GM21381 (cell line): Measurements from ENCODE around the gene COL6A3.

Experiments
- ATAC-seq: cut with Tn5 transposase; IDR thresholded peaks from one replicate; pipeline ENCODE4 v1.9.1; 2021; ENCODE audit warnings: mild to moderate bottlenecking, moderate library complexity; ENCODE audit not compliant: unreplicated experiment

Gene COL6A3

DNA sequence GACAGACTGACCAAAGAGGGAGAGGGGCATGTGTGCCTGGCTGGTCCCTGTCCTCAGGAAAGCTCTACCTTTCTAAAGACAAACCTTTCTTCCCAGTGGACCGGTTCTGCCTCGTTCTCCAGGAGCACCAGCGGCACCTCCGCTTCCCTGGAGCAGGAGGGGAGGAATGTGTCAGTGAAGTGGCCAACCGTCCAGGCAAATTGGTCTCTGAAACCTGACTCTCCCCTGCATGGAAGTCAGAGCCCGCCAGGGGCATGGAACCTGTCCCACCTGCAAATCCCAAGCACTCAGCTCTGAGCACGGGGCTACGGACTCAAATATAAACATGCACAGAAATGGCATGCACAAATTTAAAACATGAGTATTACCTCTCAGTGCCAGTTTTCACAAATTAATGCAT lies 62.9 kb downstream of the COL6A3 start:
- no peak for ATAC-seq

DNA sequence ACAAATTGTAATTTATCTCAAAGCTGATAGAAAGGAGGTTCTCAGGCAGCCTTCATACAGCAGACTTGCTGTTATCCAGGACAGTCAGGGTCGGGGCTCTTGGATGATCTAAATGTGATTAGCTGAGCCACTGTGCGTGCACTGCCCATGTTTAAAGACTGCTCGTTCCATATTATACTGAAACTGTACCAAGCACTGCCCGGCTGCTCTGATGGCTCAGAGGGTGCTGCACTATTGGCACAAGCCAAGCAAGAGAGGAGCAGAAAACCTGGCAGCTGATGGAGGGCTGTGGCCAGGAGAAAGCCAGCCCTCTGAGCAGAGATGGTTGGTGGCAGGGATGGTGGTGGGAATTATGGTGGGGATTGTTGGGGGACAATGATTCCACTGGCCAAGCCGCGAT lies 63.4 kb downstream of the COL6A3 start:
- no peak for ATAC-seq

DNA sequence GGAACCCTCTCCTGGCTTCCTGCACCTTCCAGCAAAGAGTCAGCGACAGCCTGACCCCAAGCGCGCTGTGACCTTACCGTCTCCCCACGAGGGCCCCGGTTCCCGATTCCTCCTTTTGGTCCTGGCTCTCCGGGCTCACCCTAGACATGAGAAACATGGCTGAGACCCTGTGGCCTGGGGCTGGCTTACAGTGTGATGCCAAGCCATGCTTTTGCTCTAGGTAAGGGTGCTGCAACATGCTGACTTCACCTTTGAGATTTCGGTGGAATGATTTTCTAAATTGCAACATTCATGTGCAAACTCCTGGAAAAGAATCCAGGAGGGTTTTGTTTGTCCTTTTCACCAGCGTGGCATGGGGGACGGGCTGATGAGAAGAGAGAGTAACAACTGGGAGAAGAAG lies 63.9 kb downstream of the COL6A3 start:
- ATAC-seq = no peak

DNA sequence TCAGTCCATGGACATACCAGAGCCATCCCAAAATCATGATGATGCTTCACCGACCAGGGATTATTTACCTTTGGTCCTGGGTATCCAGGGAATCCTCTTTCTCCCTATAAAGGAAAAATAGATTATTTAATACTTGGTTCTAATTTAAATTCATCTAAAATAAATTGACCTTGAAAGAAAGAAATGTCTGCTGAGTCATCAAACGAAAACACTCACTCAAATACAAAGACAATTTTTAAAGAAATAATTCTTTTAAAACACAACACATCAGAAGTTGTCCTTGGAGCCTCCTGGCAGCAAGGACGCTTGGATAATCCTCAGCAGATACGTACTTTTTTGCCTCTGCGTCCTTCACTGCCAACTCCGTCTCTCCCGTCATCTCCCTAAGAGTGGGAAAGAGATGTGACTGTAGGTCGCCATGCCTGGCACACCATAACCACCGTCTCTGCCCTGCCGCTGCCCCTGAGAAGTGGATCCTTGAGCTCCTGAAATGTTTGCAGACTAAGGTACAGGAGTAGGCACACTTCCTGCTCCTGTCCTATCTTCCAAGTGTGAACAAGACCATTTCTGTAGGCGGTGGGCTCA lies 65.6 kb downstream of the COL6A3 start:
- ATAC-seq = no peak

DNA sequence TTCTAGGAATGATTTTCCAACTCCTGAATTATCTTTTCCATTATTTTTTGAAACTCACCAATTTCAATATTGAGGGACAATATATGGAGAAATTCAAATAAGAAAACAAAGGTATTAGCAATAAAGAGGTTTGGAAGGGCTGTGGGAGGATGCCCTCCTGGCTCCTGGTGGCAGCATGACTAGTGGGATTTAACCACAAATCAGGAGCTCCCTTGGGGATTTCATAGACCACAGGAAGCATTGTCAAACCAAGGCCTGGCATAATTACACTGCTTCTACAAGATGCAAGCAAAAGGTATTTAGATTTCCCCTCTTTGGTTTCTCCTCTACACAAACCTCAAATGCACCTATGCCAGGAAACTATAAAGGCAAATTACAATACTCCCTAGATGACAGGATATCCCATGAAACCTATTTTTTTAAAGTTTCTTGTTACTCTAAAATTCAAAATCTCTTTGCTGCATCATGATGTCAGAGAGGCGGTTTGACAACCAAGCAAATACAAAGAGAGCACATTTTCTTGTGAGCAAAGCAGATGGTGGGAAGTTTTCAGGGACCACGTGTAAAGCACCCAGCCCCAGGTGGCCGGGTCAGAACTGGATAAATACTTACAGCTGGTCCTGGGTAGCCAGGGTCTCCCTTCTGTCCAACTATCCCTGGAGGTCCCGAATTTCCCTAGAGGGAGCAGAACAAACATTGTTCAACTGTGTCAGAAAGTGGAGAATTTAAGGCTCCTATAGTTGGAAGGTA lies 67.9 kb downstream of the COL6A3 start:
- no peak for ATAC-seq

DNA sequence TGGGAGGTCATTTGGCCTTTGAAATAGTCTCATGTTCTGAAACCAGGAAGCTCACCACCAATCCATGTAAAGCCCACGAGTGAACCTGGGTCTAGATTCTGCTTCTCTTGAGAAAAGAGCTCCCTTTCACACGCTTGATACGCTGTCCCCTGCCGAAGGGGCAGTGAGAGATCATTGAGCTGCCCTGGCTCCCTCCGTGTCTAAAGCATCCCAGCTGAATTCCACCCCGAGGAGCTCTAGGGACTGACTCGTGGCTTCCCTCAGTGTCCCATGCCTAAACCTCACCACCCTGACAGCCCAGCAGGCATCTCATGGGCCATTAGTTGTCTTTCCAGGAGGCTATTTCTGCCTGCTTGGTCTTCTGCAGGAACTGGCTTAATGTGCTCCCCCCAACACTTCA lies 68.6 kb downstream of the COL6A3 start:
- ATAC-seq = no peak

DNA sequence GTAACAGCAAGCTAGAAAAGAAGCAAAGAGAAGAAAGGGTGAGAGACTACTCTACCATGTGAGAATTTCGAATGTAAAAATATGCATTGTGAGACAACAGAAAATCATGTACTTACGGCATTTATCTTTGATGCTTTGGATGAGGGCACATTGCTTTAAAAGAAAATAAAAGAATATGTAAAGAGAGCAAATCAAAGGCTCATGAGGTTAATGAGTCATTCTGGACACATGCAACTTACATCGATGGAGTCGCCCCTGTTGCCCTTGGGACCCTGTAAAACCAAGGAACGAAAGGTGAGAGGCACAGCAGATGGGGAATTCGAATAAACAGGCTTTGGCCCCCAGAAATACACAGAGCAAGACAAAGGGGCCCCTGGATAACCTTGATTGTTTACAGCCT lies 69.0 kb downstream of the COL6A3 start:
- ATAC-seq = no peak

DNA sequence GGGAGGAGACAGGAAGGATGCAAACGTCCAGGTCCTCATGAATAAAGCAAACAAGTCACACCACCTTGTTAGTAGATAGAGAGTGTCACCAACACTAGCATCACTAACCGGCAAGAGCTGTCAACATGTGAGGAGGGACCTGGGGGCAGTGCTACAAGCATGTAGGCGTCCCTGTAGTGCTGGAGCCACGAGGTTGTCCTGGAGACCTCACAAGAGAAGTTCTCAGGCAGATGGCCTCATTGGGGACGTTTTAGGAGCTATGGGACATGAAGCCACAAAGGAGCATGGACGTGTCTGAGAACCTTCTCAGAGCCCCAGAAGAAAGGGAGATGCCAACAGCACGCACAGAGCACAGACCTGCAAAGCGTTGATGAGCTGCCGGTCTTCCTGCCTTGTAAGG lies 70.0 kb downstream of the COL6A3 start:
- ATAC-seq = no peak

DNA sequence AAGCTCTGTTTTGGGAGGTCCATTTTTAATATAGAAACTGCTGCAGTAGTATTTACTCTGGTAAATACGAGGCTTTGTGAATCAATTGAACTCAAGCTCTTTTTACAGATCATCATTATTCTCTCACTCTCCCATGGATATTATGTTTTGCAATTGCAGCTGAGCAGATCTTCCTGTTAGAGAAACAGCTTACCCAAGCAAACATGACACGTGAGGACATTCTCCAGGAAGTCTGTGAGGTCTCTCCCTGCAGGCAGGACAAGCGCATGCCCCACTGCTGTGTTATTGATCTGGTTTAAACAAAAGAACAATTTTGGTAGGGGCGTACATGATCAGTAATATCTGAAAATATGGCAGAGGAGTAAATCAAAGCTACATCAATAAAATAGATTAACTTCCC lies 72.1 kb downstream of the COL6A3 start:
- no peak for ATAC-seq

DNA sequence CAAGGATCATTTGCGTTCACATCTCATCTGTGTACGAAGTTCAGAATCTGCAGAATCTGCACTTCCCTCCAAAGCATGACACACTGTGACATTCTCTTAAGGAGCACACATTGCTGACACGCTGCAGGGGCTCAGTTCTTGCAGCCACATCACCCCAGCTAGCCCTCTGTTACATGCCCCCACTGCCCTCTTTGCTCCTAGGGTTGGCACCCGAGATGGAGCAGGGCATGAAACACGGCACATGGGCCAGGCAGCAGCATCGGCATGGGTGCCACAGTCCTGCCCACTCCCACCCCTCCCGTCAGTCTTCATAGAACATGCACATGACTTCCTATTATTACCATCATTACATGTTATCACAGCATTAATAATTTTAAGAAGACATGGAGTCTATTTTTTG lies 76.4 kb downstream of the COL6A3 start:
- ATAC-seq = no peak

DNA sequence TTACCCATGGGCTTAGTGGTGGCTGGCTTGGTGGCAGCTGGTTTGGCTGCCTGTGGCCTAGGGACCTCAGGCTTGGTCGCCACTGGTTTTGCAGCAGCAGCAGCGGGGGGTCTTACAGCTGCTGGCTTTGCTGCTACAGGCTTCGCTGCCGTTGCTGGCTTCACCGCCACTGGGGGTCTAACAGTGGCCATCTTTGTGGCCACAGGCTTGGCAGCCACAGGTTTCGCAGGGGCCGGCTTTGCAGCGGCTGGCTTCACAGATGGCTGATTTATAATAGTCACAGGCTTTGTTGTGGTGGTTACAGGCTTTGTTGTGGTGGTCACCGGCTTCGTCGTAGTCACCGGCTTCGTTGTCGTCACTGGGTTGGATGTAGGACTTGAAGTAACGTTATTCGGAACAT lies 77.8 kb downstream of the COL6A3 start:
- ATAC-seq = no peak

DNA sequence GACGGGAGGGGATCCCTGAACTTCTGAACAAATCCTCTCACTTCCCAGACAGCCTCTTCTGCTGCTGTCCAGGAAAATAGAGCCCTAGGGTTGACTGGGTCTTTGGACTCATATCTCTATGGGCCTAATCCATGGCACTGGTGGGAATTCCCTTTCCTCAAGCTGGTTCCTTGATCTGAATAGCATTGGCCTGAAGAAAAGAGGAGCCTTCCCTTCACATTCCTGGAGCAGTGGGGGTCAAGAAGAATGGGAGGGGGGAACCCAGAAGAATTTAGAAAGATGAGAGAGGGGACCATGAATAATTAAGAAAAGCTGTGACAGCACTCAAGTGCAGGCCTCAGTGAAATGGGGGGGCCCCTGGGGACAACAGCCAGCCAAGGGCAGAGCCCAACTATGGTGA lies 80.2 kb downstream of the COL6A3 start:
- no peak for ATAC-seq

DNA sequence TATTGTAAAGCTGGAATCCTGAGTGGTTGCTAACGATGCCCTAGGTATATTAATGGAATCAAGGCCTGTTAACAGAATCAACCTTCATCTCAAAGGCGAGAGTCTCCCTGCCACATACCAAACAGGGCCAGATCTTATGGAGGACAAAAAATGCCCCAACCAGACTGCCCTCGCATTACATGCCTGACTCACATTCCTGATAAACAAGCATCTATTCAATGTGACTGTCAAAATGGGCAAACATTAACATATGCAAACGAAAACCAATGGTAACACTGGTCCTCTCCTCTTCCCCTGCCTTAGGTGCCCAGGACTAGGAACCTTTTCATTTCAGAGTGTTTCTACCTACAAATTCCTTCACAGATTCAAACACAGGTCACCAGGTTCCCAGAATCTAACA lies 83.4 kb downstream of the COL6A3 start:
- ATAC-seq = no peak

DNA sequence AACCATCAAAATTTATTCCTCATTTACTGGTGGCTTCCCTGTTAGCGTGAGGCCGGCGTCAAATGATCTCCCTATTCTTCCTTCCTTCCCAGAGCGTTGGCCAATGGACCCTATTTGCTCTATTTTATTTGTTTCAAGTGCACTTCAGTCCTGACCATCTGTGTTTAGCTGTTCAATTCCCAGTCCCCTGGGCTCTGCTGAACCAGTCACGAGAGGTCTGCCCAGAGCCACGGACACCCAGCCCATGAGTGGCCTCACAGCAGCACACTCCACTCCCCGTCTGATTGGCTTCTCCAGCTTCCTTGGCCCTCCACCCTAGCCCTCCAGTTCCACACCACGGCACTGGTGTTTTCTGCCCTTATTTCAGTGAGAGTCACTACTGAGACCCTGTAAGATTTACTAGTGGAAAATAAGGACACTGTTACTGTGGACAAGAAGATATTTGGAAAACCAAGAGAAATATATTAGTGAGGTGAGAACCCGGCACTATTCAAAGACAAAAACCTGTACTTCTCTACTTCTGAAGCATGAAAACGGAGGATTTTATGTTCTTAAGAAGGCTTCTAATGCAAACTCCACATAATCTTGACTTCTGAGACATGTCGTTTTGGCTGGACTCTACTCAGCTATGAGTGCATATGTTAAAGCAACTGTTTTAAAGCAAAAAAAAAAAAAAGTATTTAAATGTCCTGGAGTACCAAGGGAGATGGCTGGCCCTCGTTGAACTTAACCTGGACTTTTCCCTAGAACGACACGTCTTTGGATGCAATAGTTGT lies 86.6 kb downstream of the COL6A3 start:
- ATAC-seq = no peak

DNA sequence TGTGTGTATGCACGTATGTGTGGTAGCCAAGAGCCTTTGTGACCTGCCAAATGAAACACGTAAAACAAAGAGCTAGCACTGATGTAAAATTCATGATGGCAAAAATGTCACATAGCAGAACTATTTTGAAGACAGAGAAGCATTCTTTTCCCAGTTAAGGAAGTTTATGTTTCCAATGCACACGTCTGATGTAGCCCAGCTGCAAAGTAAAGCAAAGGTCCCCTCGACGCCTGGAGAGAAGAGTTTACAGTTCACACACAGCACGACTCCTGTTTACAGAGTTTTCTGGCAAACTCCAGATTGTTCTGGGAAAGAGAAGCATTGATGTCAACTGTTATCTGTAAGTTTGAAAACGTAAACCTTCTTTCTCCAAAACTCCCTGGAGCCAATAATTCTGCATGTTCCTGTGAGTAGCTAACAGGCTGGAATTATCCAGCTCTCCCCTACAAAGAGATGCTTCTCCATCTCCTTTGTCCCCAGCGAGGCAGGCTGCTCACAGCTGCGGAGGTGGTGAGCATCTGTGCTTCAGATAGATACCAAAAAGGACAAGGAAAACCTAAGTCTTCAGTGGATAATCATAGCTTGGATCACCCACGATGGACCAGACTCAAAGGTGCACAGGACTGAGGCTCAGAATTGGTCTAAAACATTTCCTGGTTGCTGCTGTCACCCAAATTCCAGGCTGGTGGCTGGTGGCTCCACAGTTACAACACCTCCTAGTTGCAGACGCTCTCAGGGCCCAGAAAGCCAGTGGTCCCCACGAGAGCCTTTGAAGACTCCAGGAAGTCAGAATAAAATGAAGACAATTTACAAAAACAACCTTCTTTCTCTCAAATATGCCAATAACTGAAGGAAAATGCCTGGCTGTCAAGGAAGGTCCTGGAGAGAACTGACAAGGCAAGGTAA lies 87.4 kb downstream of the COL6A3 start:
- no peak for ATAC-seq

DNA sequence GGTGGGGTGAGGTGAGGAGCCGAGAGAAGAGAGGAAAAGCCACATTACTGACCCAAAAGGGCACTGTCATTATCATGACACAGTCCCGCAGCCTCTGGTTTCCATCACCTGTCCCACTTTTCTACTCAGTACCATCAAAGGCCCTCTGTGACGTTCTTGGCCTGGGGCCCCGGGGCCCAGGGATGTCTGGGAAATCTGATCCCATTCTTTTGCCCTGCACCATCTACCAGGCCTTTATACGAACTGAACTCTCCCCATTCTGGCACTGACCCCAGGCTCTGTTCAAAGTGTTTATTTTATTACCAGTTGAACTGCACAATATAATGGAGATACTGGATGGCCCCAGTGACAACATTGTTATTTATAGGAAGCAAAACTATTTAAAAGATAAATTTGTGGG lies 89.1 kb downstream of the COL6A3 start:
- no peak for ATAC-seq

DNA sequence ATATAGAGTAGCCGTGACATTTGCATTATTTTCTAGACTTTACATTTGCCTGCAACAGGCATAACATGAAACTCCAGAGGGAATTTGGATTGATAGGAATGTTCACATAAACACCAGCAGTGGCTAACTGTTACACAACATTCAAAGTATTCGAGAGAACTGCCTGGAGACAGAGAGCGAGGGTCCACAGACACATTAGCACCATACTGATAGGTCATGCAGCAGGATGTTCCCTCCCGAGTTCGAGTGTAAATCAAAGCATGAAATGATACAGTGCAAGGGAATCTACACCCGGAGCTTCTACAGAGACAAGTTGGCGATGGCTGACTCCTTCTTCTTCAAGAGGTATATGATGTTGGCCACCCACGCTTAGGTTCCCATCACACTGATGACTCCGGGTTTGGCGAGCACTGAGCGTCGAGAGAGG lies 89.5 kb downstream of the COL6A3 start:
- no peak for ATAC-seq

DNA sequence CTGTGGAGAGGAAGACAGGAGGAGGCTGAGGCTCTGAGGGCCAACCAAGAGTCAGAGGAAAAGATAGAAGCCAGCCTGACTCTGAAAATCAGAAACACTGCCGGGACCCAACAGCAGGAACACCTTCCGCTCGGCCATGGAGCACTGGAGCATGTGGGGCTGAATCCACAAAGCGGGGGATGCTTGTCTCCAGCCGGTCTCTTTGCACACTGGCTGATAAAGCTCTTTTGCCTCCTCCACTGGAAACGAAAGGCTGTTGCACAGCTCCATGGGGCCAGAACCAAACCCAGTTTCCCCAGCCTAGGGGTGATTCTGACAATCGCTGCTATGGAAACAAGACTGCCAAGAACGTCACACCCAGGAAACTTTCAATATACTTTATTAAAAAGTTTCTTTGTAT lies 90.3 kb downstream of the COL6A3 start:
- ATAC-seq = no peak

DNA sequence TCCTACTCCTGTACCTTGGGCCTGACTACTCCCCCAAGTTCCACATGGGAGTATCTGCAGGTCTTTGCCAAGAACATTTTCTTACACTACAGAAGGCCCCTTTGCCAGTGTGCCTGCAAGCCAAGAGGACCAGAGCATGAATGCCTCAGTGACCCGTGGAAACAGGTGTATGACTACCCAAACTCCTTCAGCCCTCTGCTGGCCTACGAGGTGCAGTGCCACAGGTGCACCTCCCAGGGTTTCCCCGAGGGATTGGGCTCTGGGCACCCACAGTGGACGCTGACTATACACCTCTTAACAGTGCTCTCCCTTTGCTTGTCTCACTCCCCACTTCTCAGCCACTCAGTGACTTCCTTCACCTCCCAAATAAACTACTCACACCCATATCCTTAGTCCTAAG lies 91.4 kb downstream of the COL6A3 start:
- ATAC-seq = no peak

DNA sequence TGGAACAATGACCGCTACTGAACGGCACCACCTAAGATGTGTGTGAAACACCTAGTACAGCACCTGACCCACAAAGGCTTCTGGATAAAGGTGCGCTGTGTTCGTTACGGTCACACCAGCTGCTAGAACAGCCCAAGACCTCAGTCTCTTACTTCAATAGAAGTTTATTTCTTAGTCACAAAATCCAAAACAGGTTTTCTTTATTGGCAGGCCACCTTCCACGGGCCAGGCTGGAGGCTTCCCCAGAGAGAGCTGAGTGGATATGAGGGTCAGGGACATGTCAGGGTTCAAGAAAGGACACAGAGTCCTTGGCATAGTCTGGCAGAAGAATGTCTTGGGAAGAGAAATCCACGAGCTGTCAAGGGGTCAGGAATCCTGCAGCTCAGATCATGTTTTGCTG lies 92.2 kb downstream of the COL6A3 start:
- no peak for ATAC-seq
